HG02870 (cell line): ENCODE data around the gene IGLON5.

ENCODE experiments used
- ATAC-seq: cut with Tn5 transposase; IDR thresholded peaks from one replicate; pipeline ENCODE4 v1.9.1; 2021; ENCODE audit warnings: mild to moderate bottlenecking, moderate library complexity; ENCODE audit not compliant: unreplicated experiment

Gene IGLON5

DNA sequence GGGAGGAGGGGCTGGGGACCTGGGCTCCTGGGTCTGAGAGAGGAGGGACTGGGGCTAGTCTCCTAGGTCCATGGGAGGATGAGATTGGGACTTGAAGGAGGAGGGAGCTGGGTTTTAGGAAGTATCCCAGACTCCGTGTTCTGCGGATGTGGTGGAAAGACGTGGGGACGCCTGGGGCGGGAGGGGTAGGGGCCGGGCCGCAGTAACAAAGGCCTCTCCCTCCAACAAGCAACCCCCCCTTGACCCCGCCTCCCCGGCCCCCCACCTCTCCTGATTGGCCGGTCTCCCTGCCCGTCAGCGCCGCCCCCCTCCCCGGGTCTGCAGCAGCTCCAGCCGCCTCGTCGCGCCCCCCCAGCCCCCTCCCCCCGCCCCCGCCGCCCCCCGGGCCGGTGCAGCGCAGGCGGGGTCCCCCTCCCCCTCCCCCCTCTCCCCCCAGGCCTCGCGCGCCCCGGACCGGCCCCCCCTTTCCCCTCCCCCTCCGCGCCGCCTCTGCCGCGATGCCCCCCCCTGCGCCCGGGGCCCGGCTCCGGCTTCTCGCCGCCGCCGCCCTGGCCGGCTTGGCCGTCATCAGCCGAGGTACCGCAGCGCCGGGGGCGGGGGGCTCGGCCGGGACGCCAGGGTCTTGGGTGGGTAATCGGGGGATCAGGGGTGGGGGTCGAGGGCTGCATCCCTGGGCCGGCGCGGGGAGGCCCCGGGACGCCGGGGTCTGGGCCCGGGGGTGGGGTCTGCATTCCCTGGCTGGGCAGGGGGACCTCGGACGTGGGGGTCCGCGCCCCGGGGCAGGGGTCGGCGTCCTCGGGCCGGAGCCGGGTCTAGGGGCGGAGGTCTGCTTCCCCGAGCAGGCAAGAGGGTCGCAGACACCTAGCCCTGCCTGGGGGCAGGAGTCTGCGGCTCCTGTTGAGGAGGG lies at the start of gene IGLON5:
TSS of gene IGLON5 (plus strand) at position 294 of the 907 bp plus-strand sequence. CDS start at position 498, 204 bp downstream.
- no peak for ATAC-seq

DNA sequence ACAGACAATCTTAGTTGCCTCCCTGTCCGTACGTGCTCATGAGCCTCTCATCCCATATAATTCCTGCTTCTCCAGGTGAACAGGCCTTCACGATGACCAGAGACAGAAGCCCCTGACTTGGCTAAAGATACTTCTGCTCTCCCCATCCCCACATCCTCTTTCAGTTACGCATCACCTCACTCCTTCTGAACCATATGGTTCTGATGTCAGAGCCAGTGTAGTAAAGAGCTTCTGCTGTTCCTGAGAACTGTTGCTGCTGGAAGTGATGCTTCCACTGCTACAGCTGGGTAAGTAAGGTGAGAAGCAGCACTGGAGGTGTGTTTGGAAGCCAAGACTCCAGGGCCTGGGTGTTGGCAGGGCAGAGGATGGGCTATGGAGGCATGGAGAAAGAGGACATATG lies 47.6 kb upstream of the IGLON5 start:
- no peak for ATAC-seq

DNA sequence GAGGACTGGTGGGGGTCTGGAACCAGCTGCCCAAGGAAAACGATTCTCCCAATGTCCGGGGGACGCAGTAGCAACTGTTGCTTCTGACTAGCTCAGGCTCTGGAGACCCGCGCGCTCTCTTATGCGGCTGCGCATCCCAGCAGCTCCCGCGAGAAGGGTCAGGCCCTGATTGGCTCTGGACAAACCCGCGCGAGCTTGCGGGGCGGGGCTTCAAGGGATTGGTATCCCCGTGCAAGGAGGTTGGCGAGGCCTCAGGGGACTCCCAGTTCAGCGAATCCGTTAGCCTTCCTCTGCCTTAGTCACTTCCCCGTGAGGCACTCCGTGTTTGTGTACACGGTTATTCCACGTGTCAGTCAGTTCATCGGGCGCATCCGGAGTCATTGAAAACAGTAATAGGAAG lies 40.4 kb upstream of the IGLON5 start:
- ATAC-seq: no peak

DNA sequence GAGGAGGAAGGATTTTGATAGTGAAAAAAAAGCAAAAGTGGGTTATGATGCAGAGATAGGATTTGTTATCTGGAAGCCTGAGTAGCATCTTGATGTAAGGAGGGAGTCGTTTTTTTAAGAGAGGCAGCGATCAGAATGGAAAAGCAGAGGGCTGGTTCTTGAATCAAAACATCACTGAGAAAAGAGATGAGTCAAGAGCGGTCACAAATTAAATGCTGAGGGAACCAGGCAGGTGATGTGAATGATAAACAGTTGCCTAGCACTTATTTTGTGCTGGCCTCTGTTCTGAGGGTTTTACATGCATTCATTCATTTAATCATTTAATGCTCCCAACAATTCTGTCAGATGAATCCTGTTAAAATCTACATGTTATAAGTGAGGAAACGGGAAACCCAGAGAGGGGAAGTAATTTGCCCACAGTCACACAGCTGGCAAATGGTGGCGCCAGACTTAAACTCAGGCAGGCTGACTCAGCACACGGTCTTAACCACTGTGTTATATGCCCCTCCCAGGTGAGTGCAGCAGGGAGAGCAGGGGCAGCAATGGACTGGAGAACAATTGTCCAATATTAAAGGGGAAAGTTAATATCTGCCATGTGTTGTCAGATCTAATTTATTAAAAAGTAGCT lies 39.1 kb upstream of the IGLON5 start:
- no peak for ATAC-seq

DNA sequence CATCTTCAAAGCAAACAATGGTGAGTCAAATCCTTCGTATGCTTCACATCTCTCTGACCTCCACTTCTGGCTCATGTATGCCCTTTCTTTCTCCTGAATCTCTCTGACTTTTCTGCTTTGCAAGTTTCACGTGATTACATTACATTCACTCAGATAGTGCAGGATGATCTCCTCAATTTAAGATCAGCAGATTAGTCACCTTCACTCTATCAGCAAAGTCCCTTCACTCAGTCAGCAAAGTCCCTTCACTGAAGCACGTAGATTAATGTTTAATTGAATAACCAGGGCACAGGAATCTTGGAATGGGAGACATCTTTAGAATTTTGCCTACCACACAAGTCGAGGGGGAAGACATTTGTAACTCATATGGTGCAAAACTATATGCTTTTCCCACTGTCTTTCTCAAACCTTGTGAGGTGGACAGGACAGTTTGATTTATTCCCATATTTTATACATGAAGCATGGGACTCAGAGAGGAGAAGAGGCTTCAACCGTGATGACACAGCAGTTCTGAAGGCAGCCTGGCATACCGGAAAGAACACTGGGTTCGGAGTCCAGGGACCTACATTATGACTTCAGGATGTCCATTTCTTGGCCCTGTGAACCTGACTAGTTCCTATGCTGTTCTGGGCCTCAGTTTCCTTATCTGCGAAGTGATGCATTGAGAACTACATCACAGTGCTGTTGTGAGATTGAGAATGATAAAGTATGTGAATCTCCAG lies 37.2 kb upstream of the IGLON5 start:
- no peak for ATAC-seq

DNA sequence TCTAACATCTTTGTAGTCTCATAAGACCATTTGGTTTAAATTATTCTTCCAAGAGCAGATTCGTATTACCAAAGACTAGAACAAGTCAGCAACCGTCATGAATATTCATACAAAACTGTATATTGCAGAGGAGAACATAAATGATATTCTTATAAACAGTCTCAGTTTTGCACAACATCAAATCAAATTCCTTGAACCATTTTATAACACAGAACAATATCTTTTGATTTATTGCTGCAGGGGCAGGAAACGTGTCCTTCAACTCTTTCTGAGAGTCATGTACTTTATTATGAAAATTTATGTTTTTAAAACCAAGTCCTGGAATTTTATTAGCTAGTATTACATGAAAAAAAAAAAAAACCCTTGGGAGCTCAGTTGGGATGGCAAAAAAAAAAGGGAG lies 34.3 kb upstream of the IGLON5 start:
- ATAC-seq: no peak

DNA sequence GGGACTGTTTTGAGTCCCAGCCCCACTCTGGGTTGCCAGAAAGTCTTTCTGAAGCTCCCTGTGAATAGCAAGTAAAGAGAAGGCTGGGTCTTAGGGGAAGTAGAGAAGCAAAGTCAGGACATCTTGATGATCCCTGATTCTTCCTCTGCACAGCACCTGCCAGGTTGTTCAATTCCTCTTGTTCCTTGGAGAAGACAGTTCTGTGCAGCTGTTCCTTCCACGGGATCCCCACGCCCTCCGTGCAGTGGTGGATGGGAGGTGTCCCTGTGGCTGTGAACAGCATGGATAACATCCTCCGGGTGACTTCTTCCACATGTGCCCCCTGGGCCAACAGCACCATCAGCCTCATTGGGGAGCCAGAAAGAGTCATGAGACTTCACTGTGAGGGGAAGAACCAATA lies 29.1 kb upstream of the IGLON5 start:
- ATAC-seq: no peak

DNA sequence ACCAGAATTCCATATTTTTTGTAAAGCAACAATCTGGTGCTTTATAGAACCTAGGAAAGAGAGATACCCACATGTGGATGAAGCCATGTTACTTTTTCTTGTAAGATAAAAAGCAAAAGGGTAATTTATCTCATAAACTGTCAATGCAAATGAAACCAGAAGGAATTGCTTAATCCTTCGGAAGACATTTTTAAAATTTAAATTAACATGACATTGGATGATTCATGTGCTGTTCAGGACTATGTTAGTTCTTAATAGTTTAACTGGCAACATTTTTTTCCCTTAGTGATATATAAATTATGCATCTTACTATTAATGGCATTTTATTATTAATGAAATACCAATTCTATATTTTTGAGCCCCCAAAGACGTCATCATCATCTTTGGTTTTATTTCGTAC lies 25.8 kb upstream of the IGLON5 start:
- ATAC-seq: no peak

DNA sequence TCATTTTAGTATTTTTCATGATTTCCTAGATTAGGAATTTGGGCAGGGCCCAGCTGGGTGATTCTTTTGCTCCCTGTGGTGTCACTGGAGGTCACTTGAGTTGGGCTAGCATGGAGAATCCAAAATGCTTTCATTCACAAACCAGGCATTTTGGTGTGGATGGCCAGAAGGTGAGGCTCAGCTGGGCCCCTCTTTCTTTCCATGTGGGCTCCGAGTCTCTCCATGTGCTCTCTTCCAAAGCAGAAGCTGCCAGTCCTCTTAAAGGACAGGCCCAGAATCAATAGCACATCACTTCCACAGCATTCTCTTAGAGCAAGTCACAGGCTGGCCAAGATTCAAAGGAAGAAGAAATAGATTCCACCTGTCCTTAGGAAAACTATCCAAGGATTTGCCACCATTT lies 21.8 kb upstream of the IGLON5 start:
- no peak for ATAC-seq

DNA sequence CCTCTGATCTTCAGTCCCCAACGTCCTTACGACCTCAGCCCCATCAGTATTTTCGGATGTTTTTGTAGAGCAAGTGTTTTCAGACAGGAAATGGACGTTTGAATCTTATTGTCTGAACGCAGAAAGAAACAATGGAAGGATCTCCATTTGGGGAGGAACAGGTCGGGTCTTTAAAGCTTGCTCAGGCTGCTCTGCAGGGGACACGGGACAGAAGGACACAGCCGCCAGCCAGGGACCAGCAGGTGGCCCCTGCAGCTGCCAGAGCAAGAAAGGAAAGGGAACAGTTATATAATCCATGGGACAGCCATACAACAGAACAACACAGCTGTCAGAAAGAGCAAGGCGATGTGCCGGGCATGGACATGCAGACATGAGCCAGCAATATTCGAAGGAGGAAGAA lies 18.5 kb upstream of the IGLON5 start:
- no peak for ATAC-seq

DNA sequence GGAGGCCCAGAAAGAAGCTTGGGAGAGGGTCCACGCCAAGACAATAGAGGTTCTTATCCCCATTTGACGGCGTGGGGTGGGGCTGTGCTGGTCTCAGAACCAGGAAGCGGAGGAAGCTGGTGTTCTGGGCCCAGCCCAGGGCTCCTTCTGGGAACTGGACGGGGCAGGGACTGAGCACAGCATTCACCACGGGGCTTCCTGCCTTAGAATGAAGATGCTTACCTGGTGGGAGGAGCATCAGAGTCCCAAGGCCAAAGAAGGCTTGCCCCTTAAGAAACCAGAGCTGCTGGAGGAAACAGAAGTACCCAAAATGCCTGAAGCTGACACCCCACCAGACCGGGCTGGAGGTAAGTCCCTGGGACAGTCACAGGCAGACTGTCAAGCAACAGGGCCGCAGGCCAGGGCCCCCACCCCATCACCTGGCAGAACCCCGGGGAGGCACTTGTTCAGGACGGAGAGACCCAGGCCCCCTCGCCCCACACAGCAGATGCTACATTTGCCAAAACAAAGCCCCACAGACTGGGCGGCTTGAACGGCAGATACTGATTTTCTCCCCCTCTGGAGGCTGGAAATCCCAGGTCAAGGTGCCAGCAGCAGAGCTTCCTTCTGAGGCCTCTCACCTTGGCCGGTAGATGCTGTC lies 17.8 kb upstream of the IGLON5 start:
- ATAC-seq: no peak

DNA sequence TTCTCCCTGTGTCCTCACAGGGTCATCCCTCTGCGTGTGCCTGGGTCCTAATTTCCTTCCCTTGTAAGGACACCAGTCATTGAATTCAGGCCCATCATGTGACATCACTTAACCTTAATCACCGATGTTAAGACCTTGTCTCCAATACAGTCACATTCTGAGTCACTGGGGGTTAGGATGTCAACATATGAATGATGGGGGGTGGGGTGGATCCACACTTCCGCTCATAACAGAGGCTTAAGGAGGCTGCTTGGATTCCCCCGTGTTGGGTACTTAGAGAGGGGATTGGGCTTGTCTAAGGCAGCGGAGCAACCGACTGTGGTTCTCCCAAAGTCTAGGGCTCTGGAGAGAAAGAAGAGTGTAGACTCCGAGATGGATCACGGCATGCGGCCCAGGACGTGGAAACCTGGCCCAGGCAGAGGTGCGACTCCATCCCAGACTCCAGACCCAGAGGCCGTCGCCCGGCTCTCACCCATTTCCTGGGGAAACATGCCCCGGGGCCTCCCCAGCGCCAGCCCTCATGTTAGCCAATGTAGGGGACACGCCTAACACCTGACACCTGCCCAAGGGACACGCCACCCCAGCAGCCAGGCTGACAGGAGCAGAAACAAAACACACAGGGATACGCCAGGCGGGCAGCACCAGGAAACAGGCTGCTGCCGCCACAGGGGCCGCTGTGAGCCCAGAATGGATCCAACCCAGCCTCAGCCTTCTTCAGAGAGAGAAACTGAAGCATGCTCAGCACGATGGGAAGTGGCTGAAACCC lies 17.1 kb upstream of the IGLON5 start:
- ATAC-seq: no peak

DNA sequence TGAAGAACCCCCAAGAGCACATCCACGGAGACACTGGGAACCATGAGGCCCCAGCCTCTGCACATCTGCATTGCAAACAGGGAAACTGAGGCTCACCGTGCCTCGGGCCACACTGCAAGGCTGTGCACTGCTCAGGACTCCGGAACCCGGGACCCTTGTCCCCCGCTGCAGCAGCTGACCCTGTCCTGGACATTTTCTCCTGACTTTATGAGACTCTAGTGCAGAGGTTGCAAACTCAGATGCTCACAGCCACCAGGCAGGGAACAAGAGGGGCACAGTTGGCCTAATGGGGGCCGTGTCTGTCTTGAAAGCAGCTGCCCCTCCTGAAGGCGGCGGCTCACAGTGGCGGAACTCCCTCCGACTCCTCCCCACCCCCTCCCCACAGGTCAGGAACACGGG lies 16.5 kb upstream of the IGLON5 start:
- no peak for ATAC-seq

DNA sequence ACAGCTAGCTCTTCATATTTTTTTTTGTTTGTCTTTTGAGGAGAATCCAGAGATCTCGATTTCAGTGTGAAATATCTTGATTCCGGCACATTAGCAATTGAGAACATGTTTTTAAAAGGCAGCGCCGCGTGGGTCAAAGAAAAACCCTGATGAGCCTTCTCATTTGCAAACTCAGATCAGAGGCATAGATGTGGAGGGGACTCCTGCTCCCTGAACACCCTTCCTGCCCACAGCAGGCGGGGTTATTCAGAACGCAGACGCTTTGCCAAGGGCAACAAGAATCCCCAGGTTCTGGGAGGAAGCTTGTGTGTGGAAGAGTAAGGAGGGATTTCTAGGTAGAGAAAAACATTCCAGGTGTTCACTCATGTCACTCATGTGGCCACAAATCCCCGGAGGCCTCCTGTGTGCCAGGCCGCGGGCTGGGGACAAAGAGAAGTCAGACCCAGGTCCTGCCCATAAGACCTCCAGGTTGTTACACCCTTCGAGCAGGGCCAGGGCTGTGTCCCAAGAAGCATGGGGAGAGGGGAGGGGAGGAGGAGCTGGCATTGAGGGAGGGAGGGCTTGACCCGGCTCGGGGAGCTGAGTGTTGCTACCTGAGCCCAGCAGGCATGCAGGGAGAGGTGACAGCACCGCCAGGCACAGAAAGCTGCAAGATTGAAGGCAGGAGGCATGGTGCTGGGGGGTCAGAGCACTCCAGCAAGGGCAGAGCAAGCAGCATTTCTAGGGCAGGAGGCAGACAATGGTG lies 15.9 kb upstream of the IGLON5 start:
- no peak for ATAC-seq

DNA sequence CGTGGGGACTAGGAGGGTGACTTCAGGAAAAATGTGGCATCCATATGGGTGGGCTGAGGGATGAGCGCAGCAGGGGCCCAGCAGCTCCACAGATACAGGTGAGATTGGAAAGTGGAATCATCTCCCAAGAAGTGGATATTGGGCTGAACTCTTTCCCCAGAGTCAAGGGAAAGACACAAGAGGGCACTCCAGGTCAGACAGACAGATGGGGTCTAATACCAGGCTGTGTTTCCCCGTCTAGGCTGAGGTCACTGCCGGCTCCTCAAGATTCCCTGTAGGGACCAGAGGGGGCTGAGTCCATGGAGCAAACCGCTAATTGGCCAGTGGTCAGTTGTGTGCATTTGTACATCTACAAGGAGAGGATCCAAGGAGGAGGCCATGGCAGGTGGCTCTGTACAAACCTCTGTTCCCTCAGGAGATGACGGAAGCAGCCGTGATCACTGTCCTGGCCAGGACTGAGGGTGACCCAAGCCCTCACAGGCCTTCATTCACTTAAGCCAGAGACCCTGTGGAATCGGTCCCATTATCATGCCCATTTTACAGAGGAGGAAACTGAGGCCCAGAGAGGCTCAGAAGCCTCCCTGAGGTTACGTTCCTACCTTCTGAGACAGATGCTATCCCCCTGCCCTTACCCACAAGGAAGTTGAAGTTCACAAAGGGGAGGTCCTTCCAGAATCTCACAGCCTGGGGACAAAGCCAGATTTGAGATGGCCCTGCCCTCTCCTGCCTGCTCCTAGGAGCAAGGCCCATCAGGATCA lies 14.9 kb upstream of the IGLON5 start:
- ATAC-seq: no peak

DNA sequence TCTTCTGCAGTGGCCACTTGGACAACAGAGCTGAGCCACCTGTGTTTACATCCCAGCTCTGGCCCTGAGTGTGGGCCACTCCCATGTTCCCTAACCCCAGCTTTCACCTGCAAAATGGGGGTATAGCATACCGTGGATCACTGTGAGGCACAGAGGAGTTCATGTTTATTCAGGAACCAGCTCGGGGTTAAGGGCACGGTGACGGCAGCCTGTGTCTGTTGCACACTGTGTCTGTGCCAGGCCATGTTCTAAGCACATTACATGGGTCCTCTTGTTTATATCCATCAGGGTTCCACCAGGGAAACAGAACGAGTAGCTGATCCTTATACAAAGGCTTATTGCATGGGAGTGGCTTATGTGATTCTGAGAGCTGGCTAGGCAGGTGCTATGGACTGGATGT lies 14.0 kb upstream of the IGLON5 start:
- no peak for ATAC-seq

DNA sequence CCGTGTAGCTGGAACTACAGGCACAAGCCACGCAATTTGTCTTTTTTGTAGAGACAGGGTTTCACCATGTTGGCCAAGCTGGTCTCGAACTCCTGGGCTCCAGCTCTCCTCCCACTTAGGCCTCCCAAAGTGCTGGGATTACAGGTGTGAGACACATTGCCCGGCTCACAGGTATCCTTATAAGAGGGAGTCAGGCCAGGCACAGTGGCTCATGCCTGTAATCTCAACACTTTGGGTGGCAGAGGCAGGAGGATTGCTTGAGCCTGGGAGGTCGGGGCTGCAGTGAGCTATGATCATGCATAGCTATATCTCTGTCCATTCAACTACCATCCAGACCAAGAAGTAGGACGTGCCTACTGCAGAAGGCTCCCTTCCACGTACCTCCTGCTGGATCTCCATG lies 10.2 kb upstream of the IGLON5 start:
- no peak for ATAC-seq

DNA sequence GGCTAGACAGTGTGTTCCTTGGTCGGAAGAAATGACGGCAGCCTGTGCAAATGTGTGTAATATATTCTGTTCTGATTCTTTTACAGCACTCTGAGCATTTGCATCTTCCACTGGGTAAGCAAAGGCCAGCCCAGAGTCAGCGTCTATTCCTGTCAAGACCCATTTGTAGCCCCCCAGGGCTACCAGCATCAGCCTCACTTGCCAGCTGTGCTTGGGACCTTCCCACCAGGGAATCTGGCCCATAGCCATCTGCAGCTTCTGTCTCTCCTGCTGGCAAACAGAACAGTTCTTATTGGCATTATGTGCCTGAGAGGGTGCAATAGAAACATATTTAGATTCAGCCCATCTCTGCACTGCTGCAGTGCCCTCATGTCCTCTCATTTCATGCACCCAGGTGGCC lies 6.0 kb upstream of the IGLON5 start:
- no peak for ATAC-seq

DNA sequence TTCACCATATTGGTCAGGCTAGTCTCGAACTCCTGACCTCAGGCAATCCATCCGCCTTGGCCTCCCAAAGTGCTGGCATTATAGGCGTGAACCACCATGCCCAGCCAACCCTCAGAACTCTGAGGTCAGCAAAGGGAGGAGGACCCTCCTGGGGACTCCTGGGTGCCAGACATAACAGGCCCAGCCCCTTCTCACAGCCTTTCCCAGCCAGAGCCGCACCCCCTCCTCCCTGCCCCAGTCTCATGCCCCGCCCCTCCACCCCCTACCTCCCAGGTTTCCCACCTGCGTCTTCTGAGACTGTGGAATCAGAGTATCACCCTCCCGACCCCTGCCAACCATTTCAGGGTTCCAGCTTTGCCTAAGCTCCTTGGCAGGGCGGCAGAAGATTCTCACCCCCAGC lies 5.2 kb downstream of the IGLON5 start:
- ATAC-seq: no peak
